Measurements from ENCODE around the gene SP9. TPM values are rescaled to one million over a fixed set of nuclear protein-coding genes. Genes with fewer than 3 reads are reported as not detected.

SP9 gene
- total RNA-seq, 1 experiment from 2014 or later: not detected

DNA sequence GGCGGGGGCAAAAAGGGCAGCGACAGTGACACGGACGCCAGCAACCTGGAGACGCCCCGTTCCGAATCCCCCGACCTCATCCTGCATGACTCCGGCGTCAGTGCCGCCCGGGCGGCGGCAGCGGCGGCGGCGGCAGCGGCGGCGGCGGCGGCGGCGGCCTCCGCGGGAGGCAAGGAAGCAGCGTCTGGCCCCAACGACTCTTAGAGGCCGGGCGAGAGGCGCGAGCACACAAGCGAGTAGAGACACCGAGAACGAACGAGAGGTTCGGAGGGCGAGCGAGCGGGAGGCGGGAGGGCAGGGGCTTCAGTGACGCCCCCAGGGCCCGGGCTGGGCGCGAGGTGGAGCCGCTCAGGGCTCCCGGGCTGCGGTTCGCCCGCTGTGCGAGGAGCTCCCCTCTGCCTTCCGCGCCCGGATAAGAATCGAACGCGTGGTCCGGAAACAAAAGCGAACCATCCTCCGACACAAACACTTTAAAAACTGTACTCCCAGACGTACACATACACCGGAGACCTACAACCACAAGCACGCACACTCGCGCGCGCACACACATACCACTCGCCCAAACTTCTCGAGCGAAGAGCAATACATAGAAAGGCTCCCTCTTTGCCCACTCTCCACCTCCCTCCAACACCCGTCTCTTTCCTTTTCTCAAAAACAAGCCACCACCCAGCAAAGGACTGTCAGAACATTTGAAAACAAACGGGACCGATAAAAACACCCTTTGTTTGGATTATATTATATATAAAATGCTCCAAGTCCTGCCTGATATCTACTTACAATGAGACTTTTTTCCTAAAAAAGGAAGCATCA, 2.8 kb downstream of the SP9 start:
- no peak overlapping the region for H2BK5ac ChIP-seq (ENCODE audit: insufficient read length, low read length)
- Mint-ChIP-seq H3K27ac (no peak overlapping the region), H3K27me3 (ENCODE audit: low read depth) (peaks cover 97% of the 10 kb centered on the region), H3K9me3 (peaks cover 0 to 12% of the 10 kb centered on the region in 2 experiments; a peak in 1 of 5 replicates), H3K4me1 (peaks cover 46 to 56% of the 10 kb centered on the region in 2 experiments), H3K36me3 (ENCODE audit: insufficient read depth in 1 of 3, low read depth in 3 of 3) (peaks cover 0 to 3% (median 0%) of the 10 kb centered on the region in 3 experiments; a peak in 1 of 7 replicates), H3K4me3 (peak overlapping the region; percentile 56 to 89)
- H3K27me3 ChIP-seq (ENCODE audit: insufficient read depth, low read length): peaks cover 72% of the 10 kb centered on the region
- H4K8ac ChIP-seq (replicated peaks; ENCODE audit: insufficient read length, low read depth, low read length): no peak overlapping the region
- no peak overlapping the region for H3K56ac ChIP-seq (ENCODE audit: insufficient read length, low read depth, low read length)
- no peaks in the 10 kb centered on the region for H3K79me2 ChIP-seq (ENCODE audit: insufficient read depth, low read length)
- peak; percentile 66 for DNase-seq
- H2AFZ ChIP-seq (ENCODE audit: low read length): no peak overlapping the region
- no peak overlapping the region for H4K5ac ChIP-seq (ENCODE audit: insufficient read length, low read depth, low read length)
- TF ChIP-seq, protein P1, sequence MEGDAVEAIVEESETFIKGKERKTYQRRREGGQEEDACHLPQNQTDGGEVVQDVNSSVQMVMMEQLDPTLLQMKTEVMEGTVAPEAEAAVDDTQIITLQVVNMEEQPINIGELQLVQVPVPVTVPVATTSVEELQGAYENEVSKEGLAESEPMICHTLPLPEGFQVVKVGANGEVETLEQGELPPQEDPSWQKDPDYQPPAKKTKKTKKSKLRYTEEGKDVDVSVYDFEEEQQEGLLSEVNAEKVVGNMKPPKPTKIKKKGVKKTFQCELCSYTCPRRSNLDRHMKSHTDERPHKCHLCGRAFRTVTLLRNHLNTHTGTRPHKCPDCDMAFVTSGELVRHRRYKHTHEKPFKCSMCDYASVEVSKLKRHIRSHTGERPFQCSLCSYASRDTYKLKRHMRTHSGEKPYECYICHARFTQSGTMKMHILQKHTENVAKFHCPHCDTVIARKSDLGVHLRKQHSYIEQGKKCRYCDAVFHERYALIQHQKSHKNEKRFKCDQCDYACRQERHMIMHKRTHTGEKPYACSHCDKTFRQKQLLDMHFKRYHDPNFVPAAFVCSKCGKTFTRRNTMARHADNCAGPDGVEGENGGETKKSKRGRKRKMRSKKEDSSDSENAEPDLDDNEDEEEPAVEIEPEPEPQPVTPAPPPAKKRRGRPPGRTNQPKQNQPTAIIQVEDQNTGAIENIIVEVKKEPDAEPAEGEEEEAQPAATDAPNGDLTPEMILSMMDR (conservative IDR thresholded peaks at IDR 0.05): no peak
- no peak overlapping the region for H4K91ac ChIP-seq (ENCODE audit: insufficient read length, low read depth, low read length)
- no peak overlapping the region for H2BK15ac ChIP-seq (ENCODE audit: low read depth, low read length)
- no peak overlapping the region for H3T11ph ChIP-seq (ENCODE audit: low read length)
- H2BK20ac ChIP-seq (ENCODE audit: low read depth, low read length, poor library complexity, severe bottlenecking): no peak overlapping the region
- H2BK12ac ChIP-seq (ENCODE audit: insufficient read length, low read depth, low read length): no peak overlapping the region
- H2AK5ac ChIP-seq (ENCODE audit: insufficient read length, low read length): no peak overlapping the region
- H3K23me2 ChIP-seq (ENCODE audit: insufficient read length, low read depth, low read length, poor library complexity, severe bottlenecking): peaks cover 40% of the 10 kb centered on the region
- H3K9me3 ChIP-seq (ENCODE audit: control insufficient read depth, low read depth, low read length): no peaks in the 10 kb centered on the region
- WGBS (ENCODE audit: extremely low coverage, insufficient read length, low lambda C conversion rate): no CpG with 5 or more reads among the region's 74 CpGs
- H3K9ac ChIP-seq (ENCODE audit: extremely low read depth, insufficient read length, low read length): no peak overlapping the region
- H3K4me1 ChIP-seq (ENCODE audit: insufficient read depth, low read length): no peaks in the 10 kb centered on the region; the same call in 1 of the 2 replicates
- no peak overlapping the region for H3K27ac ChIP-seq (ENCODE audit: insufficient read length, low read depth, low read length)
- no peak overlapping the region for H3K4ac ChIP-seq (ENCODE audit: low read depth, low read length)
- H3K14ac ChIP-seq (ENCODE audit: insufficient read depth, low read length): no peak overlapping the region
- peak overlapping the region; percentile 45 for H3K4me2 ChIP-seq (ENCODE audit: insufficient read depth, insufficient read length, low read length)
- H3K18ac ChIP-seq (ENCODE audit: insufficient read length, low read depth, low read length): no peak overlapping the region
- H3K23ac ChIP-seq (ENCODE audit: insufficient read length, low read depth, low read length): no peak overlapping the region
- no peaks in the 10 kb centered on the region for H4K20me1 ChIP-seq (ENCODE audit: control insufficient read depth, insufficient read depth, insufficient read length)
- no peaks in the 10 kb centered on the region for H3K79me1 ChIP-seq (ENCODE audit: insufficient read depth, low read depth, low read length, poor library complexity, severe bottlenecking)
- no peak overlapping the region for H2BK120ac ChIP-seq (ENCODE audit: low read depth, low read length, poor library complexity, severe bottlenecking)
